Spleen (tissue), 7 donors: ENCODE data around the gene E2F3.

Experiments
- POLR2A ChIP-seq, 3 donors: fragments of 450-650 bp; IDR thresholded peaks; one replicate each; pipeline ENCODE4 v1.5.1; 2017; ENCODE audit warnings: antibody characterized with exemption in 3 of 3, mild to moderate bottlenecking in 1 of 3
- POLR2AphosphoS5 ChIP-seq, 3 donors: sonication (generic); formaldehyde crosslinking; IDR thresholded peaks; one replicate each; pipeline ENCODE4 v1.5.1; 2017; ENCODE audit warnings: antibody characterized with exemption in 3 of 3
- TF ChIP-seq, protein P1 (sequence below), 11 experiments: fragments of 200-600 bp in 7 of 11; fragments of 450-650 bp in 4 of 11; sonication (generic) in 4 of 11; IDR thresholded peaks in 8 of 11; conservative IDR thresholded peaks in 3 of 11; 1 replicate in 7 of 11; 2 replicates in 4 of 11; pipeline versions ENCODE4 v1.4.0 to v1.8.0; 2016 to 2021; ENCODE audit warnings: antibody characterized with exemption in 11 of 11, inconsistent platforms in 4 of 11, mild to moderate bottlenecking in 1 of 11
- donor health status: DM: no; HTN: no; CAD: no; lungs with moderate emphysema.
- donor health status: DM: no; HTN: no; CAD: no.
- donor health status: DM: no; HTN: no; CAD: no.

DNA sequence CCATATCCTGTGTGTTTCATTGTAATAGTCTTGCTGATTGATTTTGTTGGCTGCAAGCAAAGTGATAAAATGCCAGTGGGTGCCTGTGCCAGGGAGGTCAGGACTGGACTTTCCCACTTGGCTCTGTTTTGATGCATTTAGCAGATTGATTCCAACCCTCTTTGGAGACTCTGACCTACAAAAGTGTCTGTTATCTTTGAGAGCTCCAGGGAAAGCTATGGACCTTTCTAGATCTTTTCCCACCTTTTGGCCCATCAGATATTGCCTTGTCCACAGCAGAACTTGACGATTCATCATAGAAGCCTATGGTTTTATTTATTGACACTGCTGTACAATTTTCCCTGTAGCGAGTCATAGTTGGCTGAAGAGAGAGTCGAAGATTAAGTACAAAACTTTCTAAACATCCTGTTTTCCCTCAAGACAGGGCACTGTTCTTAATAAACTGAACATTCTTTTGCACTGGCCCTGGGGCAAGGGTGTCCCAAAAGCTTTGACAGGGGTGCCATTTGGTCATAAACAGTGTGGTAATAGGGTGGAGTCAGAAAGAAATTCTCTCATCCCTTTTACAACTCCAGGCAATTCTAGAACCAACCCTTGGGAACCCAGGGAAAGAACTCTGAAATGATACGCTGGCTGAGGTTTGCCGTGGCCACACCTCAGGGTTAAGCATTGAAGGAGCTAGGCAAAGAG is 53.7 kb downstream of the E2F3 start:
- TF ChIP-seq, protein P1, sequence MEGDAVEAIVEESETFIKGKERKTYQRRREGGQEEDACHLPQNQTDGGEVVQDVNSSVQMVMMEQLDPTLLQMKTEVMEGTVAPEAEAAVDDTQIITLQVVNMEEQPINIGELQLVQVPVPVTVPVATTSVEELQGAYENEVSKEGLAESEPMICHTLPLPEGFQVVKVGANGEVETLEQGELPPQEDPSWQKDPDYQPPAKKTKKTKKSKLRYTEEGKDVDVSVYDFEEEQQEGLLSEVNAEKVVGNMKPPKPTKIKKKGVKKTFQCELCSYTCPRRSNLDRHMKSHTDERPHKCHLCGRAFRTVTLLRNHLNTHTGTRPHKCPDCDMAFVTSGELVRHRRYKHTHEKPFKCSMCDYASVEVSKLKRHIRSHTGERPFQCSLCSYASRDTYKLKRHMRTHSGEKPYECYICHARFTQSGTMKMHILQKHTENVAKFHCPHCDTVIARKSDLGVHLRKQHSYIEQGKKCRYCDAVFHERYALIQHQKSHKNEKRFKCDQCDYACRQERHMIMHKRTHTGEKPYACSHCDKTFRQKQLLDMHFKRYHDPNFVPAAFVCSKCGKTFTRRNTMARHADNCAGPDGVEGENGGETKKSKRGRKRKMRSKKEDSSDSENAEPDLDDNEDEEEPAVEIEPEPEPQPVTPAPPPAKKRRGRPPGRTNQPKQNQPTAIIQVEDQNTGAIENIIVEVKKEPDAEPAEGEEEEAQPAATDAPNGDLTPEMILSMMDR (IDR thresholded peaks at IDR 0.05 in 8 of 11, conservative IDR thresholded peaks at IDR 0.05 in 3 of 11) = no peak
- no peak for TF ChIP-seq POLR2A (IDR thresholded peaks at IDR 0.05)
- TF ChIP-seq POLR2AphosphoS5 (IDR thresholded peaks at IDR 0.05) = no peak
